ENCODE measurements around the gene MAP7D3. TPM values are rescaled to one million over a fixed set of nuclear protein-coding genes. Genes with fewer than 3 reads are reported as not detected.

Gene MAP7D3
- total RNA-seq, 1 experiment from 2014 or later, result 15.0 TPM

GRCh38 chrX:136275553-136275952 is 24.4 kb upstream of the MAP7D3 start:
- H3K79me2 ChIP-seq (ENCODE audit: insufficient read depth, low read length), result no peaks in the 10 kb centered on the region
- ATAC-seq, result no peak
- no peak overlapping the region for H3K4me2 ChIP-seq (ENCODE audit: low read length)
- no peak for TF ChIP-seq EZH2phosphoT487 (IDR thresholded peaks at IDR 0.05; ENCODE audit: borderline replicate concordance)
- TF ChIP-seq CBX3 (IDR thresholded peaks at IDR 0.05; ENCODE audit: low read depth), result no peak
- no peak for TF ChIP-seq POLR2A (IDR thresholded peaks at IDR 0.05; ENCODE audit: borderline replicate concordance, extremely low read depth, insufficient read depth, insufficient read length)
- no peak for TF ChIP-seq SIN3A (IDR thresholded peaks at IDR 0.05; ENCODE audit: low read depth)
- TF ChIP-seq RAD21 (IDR thresholded peaks at IDR 0.05; ENCODE audit: low read depth), result no peak
- no peak for TF ChIP-seq CTCF (IDR thresholded peaks at IDR 0.05 in 2 of 3, conservative IDR thresholded peaks at IDR 0.05 in 1 of 3; ENCODE audit: borderline replicate concordance in 1 of 3, insufficient read depth in 1 of 3, low read depth in 2 of 3, low read length in 2 of 3)
- TF ChIP-seq YY1 (IDR thresholded peaks at IDR 0.05; ENCODE audit: extremely low read depth, insufficient replicate concordance, low read depth, low read length), result no peak
- TF ChIP-seq REST (IDR thresholded peaks at IDR 0.05; ENCODE audit: low read depth), result no peak
- no peak for TF ChIP-seq CEBPB (IDR thresholded peaks at IDR 0.05; ENCODE audit: low read depth)
- no peak for TF ChIP-seq ELF1 (IDR thresholded peaks at IDR 0.05; ENCODE audit: borderline replicate concordance, low read depth)
- TF ChIP-seq JUND (IDR thresholded peaks at IDR 0.05), result no peak
- no peak for TF ChIP-seq TCF7L2 (IDR thresholded peaks at IDR 0.05; ENCODE audit: borderline replicate concordance, extremely low read depth, insufficient read depth, insufficient read length)
- TF ChIP-seq EZH2 (IDR thresholded peaks at IDR 0.05), result no peak
- TF ChIP-seq ZFX (IDR thresholded peaks at IDR 0.05), result no peak
- TF ChIP-seq POLR2AphosphoS5 (IDR thresholded peaks at IDR 0.05; ENCODE audit: low read depth, low read length), result no peak
- H3K9ac ChIP-seq (ENCODE audit: low read length), result no peak overlapping the region
- H3K36me3 ChIP-seq (ENCODE audit: control insufficient read depth in 1 of 2, insufficient read depth in 2 of 2, low read length in 2 of 2), result no peaks in the 10 kb centered on the region
- no peaks in the 10 kb centered on the region for H3K9me2 ChIP-seq (ENCODE audit: insufficient read depth)
- no peak overlapping the region for H3K4me3 ChIP-seq (replicated peaks in 1 of 2; ENCODE audit: low read depth in 1 of 2, low read length in 2 of 2)
- ChIA-PET RAD21 (ENCODE audit: low non-redundant PET in 1 of 2, low total read pairs in 2 of 2, uncharacterized antibody in 2 of 2, unreplicated experiment in 2 of 2) (no interaction called here), POLR2A (no interaction called here), CTCF (no interaction called here)
- no peaks in the 10 kb centered on the region for H3K9me3 ChIP-seq (ENCODE audit: control insufficient read depth in 1 of 2, insufficient read depth in 1 of 2, low read depth in 1 of 2, low read length in 2 of 2)
- DNase-seq (ENCODE audit: low read depth, low spot score), result no peak
- no peak overlapping the region for H3K27ac ChIP-seq (ENCODE audit: low read depth, low read length)
- no peaks in the 10 kb centered on the region for H3K4me1 ChIP-seq (ENCODE audit: control insufficient read depth in 1 of 2, insufficient read depth in 2 of 2, low read length in 2 of 2)
- H3K27me3 ChIP-seq (ENCODE audit: insufficient read depth, low read length), result no peaks in the 10 kb centered on the region
- no TSS peak for BruUV-seq (replicated peaks)
- intact Hi-C loops (cut with micrococcal nuclease), result no loop called here
- no peak overlapping the region for H2AFZ ChIP-seq (ENCODE audit: low read depth, low read length, poor library complexity, severe bottlenecking)
- no peaks in the 10 kb centered on the region for H4K20me1 ChIP-seq (ENCODE audit: insufficient read depth)

Measured in HCT116 (cell line).